ENCODE measurements around the gene CCDC85A. TPM values are rescaled to one million over a fixed set of nuclear protein-coding genes. Genes with fewer than 3 reads are reported as not detected.

CCDC85A gene
- total RNA-seq, 1 experiment from 2014 or later, result 0.10 TPM

DNA sequence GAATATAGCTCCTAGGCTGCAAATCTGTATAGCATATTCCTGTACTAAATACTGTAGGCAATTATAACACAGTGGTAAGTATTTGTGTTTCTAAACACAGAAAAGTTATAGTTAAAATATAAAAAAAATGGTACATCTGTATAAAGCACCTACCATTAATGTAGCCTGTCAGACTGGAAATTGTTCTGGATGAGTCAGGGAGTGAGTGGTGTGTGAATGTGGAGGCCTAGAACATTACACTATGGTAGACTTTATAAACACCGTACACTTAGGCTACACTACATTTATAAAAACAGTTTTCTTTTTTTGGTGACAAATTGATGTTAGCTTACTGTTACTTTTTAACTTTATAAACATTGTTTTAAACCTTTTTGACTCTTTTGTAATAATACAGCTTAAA is 226.3 kb downstream of the CCDC85A start:
- no peaks in the 10 kb centered on the region for H3K9me3 ChIP-seq (ENCODE audit: control insufficient read depth in 1 of 2, insufficient read depth in 1 of 2, low read depth in 1 of 2, low read length in 2 of 2)
- H3K27me3 ChIP-seq (ENCODE audit: insufficient read depth, low read length), result no peaks in the 10 kb centered on the region
- no peak for DNase-seq (ENCODE audit: low read depth, low spot score)
- no peak overlapping the region for H3K4me2 ChIP-seq (ENCODE audit: low read length)
- CTCF ChIA-PET, result no interaction called here
- no peaks in the 10 kb centered on the region for H3K9me2 ChIP-seq (ENCODE audit: insufficient read depth)
- no peak overlapping the region for H3K4me3 ChIP-seq (replicated peaks in 1 of 2; ENCODE audit: low read depth in 1 of 2, low read length in 2 of 2)
- no peak overlapping the region for H3K27ac ChIP-seq (ENCODE audit: low read depth, low read length)
- no peak for TF ChIP-seq TCF7L2 (IDR thresholded peaks at IDR 0.05; ENCODE audit: borderline replicate concordance, extremely low read depth, insufficient read depth, insufficient read length)
- no peak for TF ChIP-seq ZFX (IDR thresholded peaks at IDR 0.05)
- no peak for TF ChIP-seq SRF (IDR thresholded peaks at IDR 0.05; ENCODE audit: low read depth)
- TF ChIP-seq, protein P1, sequence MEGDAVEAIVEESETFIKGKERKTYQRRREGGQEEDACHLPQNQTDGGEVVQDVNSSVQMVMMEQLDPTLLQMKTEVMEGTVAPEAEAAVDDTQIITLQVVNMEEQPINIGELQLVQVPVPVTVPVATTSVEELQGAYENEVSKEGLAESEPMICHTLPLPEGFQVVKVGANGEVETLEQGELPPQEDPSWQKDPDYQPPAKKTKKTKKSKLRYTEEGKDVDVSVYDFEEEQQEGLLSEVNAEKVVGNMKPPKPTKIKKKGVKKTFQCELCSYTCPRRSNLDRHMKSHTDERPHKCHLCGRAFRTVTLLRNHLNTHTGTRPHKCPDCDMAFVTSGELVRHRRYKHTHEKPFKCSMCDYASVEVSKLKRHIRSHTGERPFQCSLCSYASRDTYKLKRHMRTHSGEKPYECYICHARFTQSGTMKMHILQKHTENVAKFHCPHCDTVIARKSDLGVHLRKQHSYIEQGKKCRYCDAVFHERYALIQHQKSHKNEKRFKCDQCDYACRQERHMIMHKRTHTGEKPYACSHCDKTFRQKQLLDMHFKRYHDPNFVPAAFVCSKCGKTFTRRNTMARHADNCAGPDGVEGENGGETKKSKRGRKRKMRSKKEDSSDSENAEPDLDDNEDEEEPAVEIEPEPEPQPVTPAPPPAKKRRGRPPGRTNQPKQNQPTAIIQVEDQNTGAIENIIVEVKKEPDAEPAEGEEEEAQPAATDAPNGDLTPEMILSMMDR (IDR thresholded peaks at IDR 0.05 in 2 of 3, conservative IDR thresholded peaks at IDR 0.05 in 1 of 3; ENCODE audit: borderline replicate concordance in 1 of 3, insufficient read depth in 1 of 3, low read depth in 2 of 3, low read length in 2 of 3), result no peak
- TF ChIP-seq CEBPB (IDR thresholded peaks at IDR 0.05; ENCODE audit: low read depth), result no peak
- TF ChIP-seq ZNF274 (IDR thresholded peaks at IDR 0.05; ENCODE audit: low read depth, low read length), result no peak
- no peak for TF ChIP-seq EZH2 (IDR thresholded peaks at IDR 0.05)
- TF ChIP-seq SIN3A (IDR thresholded peaks at IDR 0.05; ENCODE audit: low read depth), result no peak
- no peak for TF ChIP-seq MAX (IDR thresholded peaks at IDR 0.05)
- no peak for TF ChIP-seq CBX3 (IDR thresholded peaks at IDR 0.05; ENCODE audit: low read depth)
- no peak for TF ChIP-seq YY1 (IDR thresholded peaks at IDR 0.05; ENCODE audit: extremely low read depth, insufficient replicate concordance, low read depth, low read length)
- TF ChIP-seq SP1 (IDR thresholded peaks at IDR 0.05; ENCODE audit: low read depth), result no peak
- TF ChIP-seq, protein P2, sequence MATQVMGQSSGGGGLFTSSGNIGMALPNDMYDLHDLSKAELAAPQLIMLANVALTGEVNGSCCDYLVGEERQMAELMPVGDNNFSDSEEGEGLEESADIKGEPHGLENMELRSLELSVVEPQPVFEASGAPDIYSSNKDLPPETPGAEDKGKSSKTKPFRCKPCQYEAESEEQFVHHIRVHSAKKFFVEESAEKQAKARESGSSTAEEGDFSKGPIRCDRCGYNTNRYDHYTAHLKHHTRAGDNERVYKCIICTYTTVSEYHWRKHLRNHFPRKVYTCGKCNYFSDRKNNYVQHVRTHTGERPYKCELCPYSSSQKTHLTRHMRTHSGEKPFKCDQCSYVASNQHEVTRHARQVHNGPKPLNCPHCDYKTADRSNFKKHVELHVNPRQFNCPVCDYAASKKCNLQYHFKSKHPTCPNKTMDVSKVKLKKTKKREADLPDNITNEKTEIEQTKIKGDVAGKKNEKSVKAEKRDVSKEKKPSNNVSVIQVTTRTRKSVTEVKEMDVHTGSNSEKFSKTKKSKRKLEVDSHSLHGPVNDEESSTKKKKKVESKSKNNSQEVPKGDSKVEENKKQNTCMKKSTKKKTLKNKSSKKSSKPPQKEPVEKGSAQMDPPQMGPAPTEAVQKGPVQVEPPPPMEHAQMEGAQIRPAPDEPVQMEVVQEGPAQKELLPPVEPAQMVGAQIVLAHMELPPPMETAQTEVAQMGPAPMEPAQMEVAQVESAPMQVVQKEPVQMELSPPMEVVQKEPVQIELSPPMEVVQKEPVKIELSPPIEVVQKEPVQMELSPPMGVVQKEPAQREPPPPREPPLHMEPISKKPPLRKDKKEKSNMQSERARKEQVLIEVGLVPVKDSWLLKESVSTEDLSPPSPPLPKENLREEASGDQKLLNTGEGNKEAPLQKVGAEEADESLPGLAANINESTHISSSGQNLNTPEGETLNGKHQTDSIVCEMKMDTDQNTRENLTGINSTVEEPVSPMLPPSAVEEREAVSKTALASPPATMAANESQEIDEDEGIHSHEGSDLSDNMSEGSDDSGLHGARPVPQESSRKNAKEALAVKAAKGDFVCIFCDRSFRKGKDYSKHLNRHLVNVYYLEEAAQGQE (IDR thresholded peaks at IDR 0.05; ENCODE audit: low read depth), result no peak
- H3K79me2 ChIP-seq (ENCODE audit: insufficient read depth, low read length), result no peaks in the 10 kb centered on the region
- H2AFZ ChIP-seq (ENCODE audit: low read depth, low read length, poor library complexity, severe bottlenecking), result no peak overlapping the region
- POLR2A ChIA-PET, result no interaction called here
- no peak for ATAC-seq
- no peaks in the 10 kb centered on the region for H3K4me1 ChIP-seq (ENCODE audit: control insufficient read depth in 1 of 2, insufficient read depth in 2 of 2, low read length in 2 of 2)
- H4K20me1 ChIP-seq (ENCODE audit: insufficient read depth), result no peaks in the 10 kb centered on the region
- BruUV-seq (replicated peaks), result no TSS peak
- no peaks in the 10 kb centered on the region for H3K36me3 ChIP-seq (ENCODE audit: control insufficient read depth in 1 of 2, insufficient read depth in 2 of 2, low read length in 2 of 2)
- RAD21 ChIA-PET (ENCODE audit: low non-redundant PET in 1 of 2, low total read pairs in 2 of 2, uncharacterized antibody in 2 of 2, unreplicated experiment in 2 of 2), result no interaction called here
- H3K9ac ChIP-seq (ENCODE audit: low read length), result no peak overlapping the region
- intact Hi-C loops (cut with micrococcal nuclease), result no loop called here

All from HCT116 (cell line).